Neural cell (in vitro differentiated cells): ENCODE data around the gene CROT.
"Not testable (repeated sequence)": the region's sequence is repeated elsewhere in the genome, so short reads cannot be mapped to it uniquely, and the experiment has no call there.

Experiments
- EP300 ChIP-seq: fragments of 450-650 bp; conservative IDR thresholded peaks from 2 replicates; pipeline ENCODE4 v1.6.1; 2014; ENCODE audit warnings: antibody characterized with exemption, mild to moderate bottlenecking, moderate library complexity; ENCODE audit not compliant: poor library complexity, severe bottlenecking
- EZH2 ChIP-seq: fragments of 200-600, 300-800 bp; shearing (Covaris generic), sonication (generic); IDR thresholded peaks from 2 replicates; pipeline ENCODE4 v1.6.1; 2014; ENCODE audit warnings: antibody characterized with exemption, low read length, borderline replicate concordance, mild to moderate bottlenecking; ENCODE audit not compliant: insufficient read depth, poor library complexity, severe bottlenecking
- POLR2AphosphoS5 ChIP-seq: IDR thresholded peaks from 2 replicates; pipeline ENCODE4 v1.6.1; 2012
- RAD21 ChIP-seq: fragments of 450-650 bp; conservative IDR thresholded peaks from 2 replicates; pipeline ENCODE4 v1.6.1; 2014; ENCODE audit warnings: antibody characterized with exemption, mild to moderate bottlenecking, moderate library complexity
- REST ChIP-seq: IDR thresholded peaks from 2 replicates; pipeline ENCODE4 v1.6.1; 2012; ENCODE audit warnings: borderline replicate concordance
- TAF1 ChIP-seq: IDR thresholded peaks from 2 replicates; pipeline ENCODE4 v1.6.1; 2012; ENCODE audit warnings: low read depth
- TF ChIP-seq, protein P1 (sequence below): fragments of 450-650 bp; IDR thresholded peaks from 2 replicates; pipeline ENCODE4 v1.5.1; 2014; ENCODE audit warnings: antibody characterized with exemption, mild to moderate bottlenecking, moderate library complexity; ENCODE audit not compliant: poor library complexity, severe bottlenecking

DNA sequence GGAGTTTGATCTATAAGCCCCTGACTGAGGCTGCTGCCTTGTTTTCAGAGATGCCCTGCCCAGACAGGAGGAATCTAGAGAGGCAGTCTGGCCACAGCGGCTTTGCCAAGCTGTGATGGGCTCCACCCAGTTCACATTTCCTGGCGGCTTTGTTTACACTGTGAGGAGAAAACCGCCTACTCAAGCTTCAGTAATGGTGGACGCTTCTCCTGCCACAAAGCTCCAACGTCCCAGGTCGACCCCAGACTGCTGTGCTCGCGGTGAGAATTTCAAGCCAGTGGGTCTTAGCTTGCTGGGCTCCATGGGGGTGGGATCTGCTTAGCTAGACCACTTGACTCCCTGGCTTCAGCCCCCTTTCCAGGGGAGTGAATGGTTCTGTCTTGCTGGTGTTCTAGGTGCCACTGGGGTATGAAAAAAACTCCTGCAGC is 26.3 kb upstream of the CROT start:
- TF ChIP-seq, protein P1, sequence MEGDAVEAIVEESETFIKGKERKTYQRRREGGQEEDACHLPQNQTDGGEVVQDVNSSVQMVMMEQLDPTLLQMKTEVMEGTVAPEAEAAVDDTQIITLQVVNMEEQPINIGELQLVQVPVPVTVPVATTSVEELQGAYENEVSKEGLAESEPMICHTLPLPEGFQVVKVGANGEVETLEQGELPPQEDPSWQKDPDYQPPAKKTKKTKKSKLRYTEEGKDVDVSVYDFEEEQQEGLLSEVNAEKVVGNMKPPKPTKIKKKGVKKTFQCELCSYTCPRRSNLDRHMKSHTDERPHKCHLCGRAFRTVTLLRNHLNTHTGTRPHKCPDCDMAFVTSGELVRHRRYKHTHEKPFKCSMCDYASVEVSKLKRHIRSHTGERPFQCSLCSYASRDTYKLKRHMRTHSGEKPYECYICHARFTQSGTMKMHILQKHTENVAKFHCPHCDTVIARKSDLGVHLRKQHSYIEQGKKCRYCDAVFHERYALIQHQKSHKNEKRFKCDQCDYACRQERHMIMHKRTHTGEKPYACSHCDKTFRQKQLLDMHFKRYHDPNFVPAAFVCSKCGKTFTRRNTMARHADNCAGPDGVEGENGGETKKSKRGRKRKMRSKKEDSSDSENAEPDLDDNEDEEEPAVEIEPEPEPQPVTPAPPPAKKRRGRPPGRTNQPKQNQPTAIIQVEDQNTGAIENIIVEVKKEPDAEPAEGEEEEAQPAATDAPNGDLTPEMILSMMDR: not testable (repeated sequence)
- not testable (repeated sequence) for TF ChIP-seq TAF1, POLR2AphosphoS5, REST, EP300, EZH2, RAD21
